Mesothelial cell of epicardium (in vitro differentiated cells): ENCODE results near the gene EPN3. TPM values are rescaled to one million over a fixed set of nuclear protein-coding genes. Genes with fewer than 3 reads are reported as not detected.

Experiments used
- DNase-seq, 2 experiments: peaks; one replicate each; pipeline ENCODE4 v3.0.0; 2021; ENCODE audit warnings: low spot score in 2 of 2; ENCODE audit not compliant: unreplicated experiment in 2 of 2
- H3K27ac Mint-ChIP-seq: 2 replicates; pipeline ENCODE4 v1.8.0; 2021; ENCODE audit warnings: mixed read lengths
- H3K27me3 Mint-ChIP-seq: 2 replicates; pipeline ENCODE4 v1.8.0; 2021; ENCODE audit warnings: low read depth, mixed read lengths
- H3K36me3 Mint-ChIP-seq: 2 replicates; pipeline ENCODE4 v1.8.0; 2021; ENCODE audit warnings: mixed read lengths
- H3K4me1 Mint-ChIP-seq: 2 replicates; pipeline ENCODE4 v1.8.0; 2021; ENCODE audit warnings: mixed read lengths
- H3K4me3 Mint-ChIP-seq: 2 replicates; pipeline ENCODE4 v1.8.0; 2021; ENCODE audit warnings: mild to moderate bottlenecking, moderate library complexity, mixed read lengths
- H3K9me3 Mint-ChIP-seq: 2 replicates; pipeline ENCODE4 v1.8.0; 2021; ENCODE audit warnings: mixed read lengths
- total RNA-seq: library from RNA; stranded (reverse); gene quantifications from 3 replicates; pipeline ENCODE4 v1.2.1, GENCODE V29; 2021
- TF ChIP-seq, protein P1 (sequence below): fragments of 200-600 bp; sonication (generic); IDR thresholded peaks from one replicate; pipeline ENCODE4 v1.5.0; 2021; ENCODE audit warnings: antibody characterized with exemption; ENCODE audit not compliant: unreplicated experiment

EPN3 gene
- total RNA-seq, 1 donor from 2014 or later: 15.1 TPM

DNA sequence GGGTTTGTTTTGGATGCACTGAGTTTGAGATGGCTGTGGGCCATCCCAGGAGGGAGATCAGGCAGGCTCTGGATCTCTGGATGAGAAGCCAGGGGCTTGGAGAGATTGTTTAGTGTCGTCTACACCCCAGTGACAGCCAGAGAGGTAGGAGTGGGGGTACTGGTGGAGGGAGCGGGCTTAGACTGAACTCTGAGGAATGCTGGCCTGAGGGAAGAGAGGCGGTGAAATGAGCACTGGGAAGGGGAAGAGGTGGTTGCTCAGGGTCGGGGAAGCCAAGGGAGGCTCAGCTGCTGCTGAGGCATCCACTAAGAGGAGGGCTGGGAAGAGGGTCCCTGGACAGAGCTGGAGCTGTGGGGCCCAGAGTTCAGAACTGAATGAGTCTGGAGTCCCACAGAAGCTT, 51.6 kb downstream of the EPN3 start:
- H3K27me3 Mint-ChIP-seq: no peaks in the 10 kb centered on the region
- peak overlapping the region; percentile 80 for H3K27ac Mint-ChIP-seq
- H3K4me1 Mint-ChIP-seq: peaks cover 54% of the 10 kb centered on the region
- H3K9me3 Mint-ChIP-seq: no peaks in the 10 kb centered on the region
- peak overlapping the region; percentile 9 for H3K4me3 Mint-ChIP-seq
- no peak for DNase-seq
- H3K36me3 Mint-ChIP-seq: no peaks in the 10 kb centered on the region
- TF ChIP-seq, protein P1, sequence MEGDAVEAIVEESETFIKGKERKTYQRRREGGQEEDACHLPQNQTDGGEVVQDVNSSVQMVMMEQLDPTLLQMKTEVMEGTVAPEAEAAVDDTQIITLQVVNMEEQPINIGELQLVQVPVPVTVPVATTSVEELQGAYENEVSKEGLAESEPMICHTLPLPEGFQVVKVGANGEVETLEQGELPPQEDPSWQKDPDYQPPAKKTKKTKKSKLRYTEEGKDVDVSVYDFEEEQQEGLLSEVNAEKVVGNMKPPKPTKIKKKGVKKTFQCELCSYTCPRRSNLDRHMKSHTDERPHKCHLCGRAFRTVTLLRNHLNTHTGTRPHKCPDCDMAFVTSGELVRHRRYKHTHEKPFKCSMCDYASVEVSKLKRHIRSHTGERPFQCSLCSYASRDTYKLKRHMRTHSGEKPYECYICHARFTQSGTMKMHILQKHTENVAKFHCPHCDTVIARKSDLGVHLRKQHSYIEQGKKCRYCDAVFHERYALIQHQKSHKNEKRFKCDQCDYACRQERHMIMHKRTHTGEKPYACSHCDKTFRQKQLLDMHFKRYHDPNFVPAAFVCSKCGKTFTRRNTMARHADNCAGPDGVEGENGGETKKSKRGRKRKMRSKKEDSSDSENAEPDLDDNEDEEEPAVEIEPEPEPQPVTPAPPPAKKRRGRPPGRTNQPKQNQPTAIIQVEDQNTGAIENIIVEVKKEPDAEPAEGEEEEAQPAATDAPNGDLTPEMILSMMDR: no peak

DNA sequence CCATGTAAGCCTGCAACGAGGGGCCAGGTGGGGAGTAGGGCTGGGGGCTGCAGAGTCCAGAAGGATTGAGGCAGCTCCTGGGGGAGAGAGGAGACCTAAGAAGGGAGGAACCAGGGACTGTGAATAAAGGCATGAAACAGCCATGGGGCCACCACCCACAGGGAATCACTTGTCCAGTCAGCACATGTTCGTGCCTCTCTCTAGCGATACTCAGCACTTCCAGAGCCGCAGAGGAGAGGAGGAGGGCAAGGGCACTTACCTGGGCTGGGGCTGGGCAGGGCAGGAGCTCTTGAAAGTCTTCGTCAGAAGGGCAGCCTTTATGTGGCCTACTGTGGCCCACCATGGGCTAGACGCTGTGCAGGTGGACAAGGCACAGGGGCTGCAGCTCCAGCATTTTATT, 52.2 kb downstream of the EPN3 start:
- H3K36me3 Mint-ChIP-seq: no peaks in the 10 kb centered on the region
- no peaks in the 10 kb centered on the region for H3K27me3 Mint-ChIP-seq
- no peak overlapping the region for H3K27ac Mint-ChIP-seq
- no peak overlapping the region for H3K4me3 Mint-ChIP-seq
- TF ChIP-seq, protein P1: no peak
- no peak for DNase-seq
- H3K4me1 Mint-ChIP-seq: peaks cover 60% of the 10 kb centered on the region
- H3K9me3 Mint-ChIP-seq: no peaks in the 10 kb centered on the region

DNA sequence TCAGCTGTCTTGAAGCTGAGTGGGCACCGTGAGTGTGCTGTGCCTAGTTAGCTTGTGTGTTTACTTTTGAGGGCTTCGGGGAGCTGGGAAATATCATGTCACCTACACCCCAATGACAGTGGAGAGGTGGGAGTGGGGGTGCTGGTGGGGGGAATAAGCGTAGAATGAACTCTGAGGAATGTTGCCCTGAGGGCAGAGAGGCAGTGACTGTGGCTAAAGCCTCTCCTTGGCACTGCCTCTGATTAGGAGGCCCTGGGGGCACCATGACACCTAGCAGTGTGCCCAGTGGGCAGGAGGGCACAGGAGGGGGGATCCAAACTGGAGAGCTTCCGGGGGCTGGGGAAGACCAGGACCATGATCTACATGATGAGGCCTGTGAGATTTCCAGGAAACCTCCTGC, 52.8 kb downstream of the EPN3 start:
- Mint-ChIP-seq H3K4me3 (no peak overlapping the region), H3K36me3 (no peaks in the 10 kb centered on the region), H3K27ac (peak overlapping the region; percentile 30), H3K27me3 (no peaks in the 10 kb centered on the region), H3K4me1 (peaks cover 62% of the 10 kb centered on the region), H3K9me3 (no peaks in the 10 kb centered on the region)
- TF ChIP-seq, protein P1: no peak
- DNase-seq: no peak

DNA sequence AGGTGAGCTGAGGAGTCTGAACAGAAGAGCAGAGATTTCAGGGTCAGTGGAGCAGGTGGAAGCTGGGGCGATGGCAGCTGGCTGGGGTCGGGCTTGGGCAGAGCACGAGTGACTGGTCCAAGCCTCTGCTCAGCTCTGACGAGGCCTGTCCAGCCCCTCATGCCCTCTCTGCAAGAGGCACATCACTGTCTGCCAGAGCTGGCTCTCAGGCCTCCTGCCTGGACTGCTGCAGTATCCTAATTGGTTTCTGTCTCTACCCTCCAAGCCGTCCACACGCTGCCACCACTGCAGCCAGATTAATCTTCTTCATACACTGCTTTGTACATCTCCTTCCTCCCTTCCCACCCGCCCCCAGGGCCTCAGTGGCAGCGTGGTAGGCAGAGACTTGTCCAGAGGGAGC, 53.4 kb downstream of the EPN3 start:
- H3K4me3 Mint-ChIP-seq: no peak overlapping the region
- H3K4me1 Mint-ChIP-seq: peaks cover 62% of the 10 kb centered on the region
- H3K27ac Mint-ChIP-seq: no peak overlapping the region
- TF ChIP-seq, protein P1: no peak
- H3K9me3 Mint-ChIP-seq: no peaks in the 10 kb centered on the region
- H3K36me3 Mint-ChIP-seq: no peaks in the 10 kb centered on the region
- no peaks in the 10 kb centered on the region for H3K27me3 Mint-ChIP-seq
- DNase-seq: no peak

DNA sequence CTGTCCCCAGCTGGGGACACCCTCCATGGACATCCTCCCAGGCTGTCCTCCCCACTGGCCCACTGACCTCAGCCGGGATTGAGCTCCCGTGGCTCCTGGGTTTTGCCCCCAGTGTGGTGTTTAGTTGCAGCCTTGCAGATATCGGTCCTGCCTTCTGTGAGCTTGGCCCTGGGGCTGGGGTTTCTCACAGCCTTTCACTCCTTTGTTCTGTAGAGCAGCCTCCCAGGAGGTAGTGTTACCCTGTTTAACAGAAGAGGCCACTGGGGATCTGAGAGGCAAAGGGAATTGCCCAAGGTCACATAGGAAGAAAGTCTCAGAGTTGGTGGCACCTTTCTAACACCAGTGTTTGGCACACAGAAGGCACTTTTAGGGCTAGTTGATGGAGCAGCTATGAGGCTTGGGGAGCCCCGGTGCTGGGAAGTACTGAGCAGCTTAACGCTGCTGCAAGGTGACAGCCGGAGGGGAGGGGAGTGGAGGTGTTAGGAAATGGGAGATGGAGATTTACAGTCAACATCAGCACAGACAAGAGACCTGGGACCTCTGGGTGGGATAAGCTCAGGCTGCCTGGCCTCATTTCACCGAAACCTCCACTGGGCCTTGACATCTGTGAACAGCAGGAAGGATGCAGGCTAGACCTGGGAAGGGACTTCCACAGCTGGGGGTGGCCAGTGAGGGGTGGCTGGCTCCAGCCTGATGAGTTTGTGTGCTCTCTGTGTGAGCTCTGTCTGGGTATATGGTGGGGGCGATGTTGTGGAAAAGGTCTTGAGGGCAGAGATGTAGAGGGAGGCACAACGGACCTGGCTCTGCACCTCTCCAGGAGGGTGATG, 54.1 kb downstream of the EPN3 start:
- Mint-ChIP-seq H3K27me3 (no peaks in the 10 kb centered on the region), H3K27ac (no peak overlapping the region), H3K4me3 (no peak overlapping the region), H3K9me3 (no peaks in the 10 kb centered on the region), H3K4me1 (peaks cover 62% of the 10 kb centered on the region), H3K36me3 (no peaks in the 10 kb centered on the region)
- no peak for DNase-seq
- TF ChIP-seq, protein P1: no peak
